Thyroid gland (tissue), 4 donors: ENCODE measurements around the gene MYOG.

Experiments used
- CTCF ChIP-seq, 6 experiments: fragments of 200-600 bp in 3 of 6; fragments of 450-650 bp in 3 of 6; sonication (generic) in 3 of 6; IDR thresholded peaks; one replicate each; pipeline ENCODE4 v1.5.1; 2016 to 2019; ENCODE audit warnings: antibody characterized with exemption in 6 of 6, mild to moderate bottlenecking in 2 of 6, inconsistent platforms in 1 of 6, moderate library complexity in 1 of 6
- POLR2A ChIP-seq, 2 donors: fragments of 450-650 bp; IDR thresholded peaks; one replicate each; pipeline ENCODE4 v1.6.1; 2017; ENCODE audit warnings: antibody characterized with exemption in 2 of 2, mild to moderate bottlenecking in 2 of 2, moderate library complexity in 1 of 2

- TF ChIP-seq POLR2A (IDR thresholded peaks at IDR 0.05) (no peak), CTCF (IDR thresholded peaks at IDR 0.05) (no peak)
Observed at GRCh38 chr1:203104789-203105390, 19.1 kb upstream of the MYOG start.
